Head of caudate nucleus (tissue), 42 donors: ENCODE results near the gene MFAP2.
"Not testable (repeated sequence)": the region's sequence is repeated elsewhere in the genome, so short reads cannot be mapped to it uniquely, and the experiment has no call there.

Experiments used
- DNase-seq, 42 donors: peaks; one replicate each; pipeline versions ENCODE4 v3.0.0 to v3.0.0-alpha.2; 2020 to 2021; ENCODE audit warnings: mixed read lengths in 7 of 42
- intact Hi-C: fragments of 100-400 bp; cut with DNase I; formaldehyde crosslinking; loops from one replicate; pipeline ENCODE4 v1.15.0; 2022

MFAP2 gene

DNA sequence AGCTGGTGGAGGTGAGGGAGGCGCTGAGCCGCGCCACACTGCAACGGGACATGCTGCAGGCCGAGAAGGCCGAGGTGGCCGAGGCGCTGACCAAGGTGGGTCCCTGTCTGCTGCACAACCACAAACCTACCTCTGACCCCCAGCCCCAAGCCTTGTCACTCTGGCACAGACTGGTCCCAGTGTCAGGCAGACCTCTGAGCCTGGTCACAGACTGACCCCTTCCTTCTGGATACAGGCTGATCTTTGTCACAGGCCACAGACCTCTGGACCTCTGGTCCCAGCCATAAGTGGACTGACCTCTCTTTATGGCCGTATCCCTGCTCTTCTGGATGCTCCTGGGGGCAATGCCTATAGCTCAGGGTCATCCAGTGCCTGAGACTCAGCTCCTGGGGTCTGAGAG, 34.9 kb downstream of the MFAP2 start:
- intact Hi-C loops, DNase-seq: not testable (repeated sequence)

DNA sequence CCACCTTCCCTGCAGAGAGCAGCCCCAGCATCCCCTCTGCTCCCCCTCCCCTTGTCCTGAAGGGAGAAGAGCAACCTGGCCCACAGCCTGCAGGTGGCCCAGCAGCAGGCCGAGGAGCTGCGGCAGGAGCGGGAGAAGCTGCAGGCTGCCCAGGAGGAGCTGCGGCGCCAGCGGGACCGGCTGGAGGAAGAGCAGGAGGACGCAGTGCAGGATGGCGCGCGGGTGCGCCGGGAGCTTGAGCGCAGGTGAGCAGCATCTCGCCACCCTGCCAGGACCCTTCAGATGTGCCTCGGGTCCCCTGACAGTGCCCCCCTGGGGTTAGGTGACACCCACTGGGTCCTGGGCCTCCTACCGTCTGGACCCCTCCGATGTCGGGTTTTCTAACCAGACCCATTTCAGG, 36.4 kb downstream of the MFAP2 start:
- intact Hi-C loops: no loop called here
- no peak for DNase-seq

DNA sequence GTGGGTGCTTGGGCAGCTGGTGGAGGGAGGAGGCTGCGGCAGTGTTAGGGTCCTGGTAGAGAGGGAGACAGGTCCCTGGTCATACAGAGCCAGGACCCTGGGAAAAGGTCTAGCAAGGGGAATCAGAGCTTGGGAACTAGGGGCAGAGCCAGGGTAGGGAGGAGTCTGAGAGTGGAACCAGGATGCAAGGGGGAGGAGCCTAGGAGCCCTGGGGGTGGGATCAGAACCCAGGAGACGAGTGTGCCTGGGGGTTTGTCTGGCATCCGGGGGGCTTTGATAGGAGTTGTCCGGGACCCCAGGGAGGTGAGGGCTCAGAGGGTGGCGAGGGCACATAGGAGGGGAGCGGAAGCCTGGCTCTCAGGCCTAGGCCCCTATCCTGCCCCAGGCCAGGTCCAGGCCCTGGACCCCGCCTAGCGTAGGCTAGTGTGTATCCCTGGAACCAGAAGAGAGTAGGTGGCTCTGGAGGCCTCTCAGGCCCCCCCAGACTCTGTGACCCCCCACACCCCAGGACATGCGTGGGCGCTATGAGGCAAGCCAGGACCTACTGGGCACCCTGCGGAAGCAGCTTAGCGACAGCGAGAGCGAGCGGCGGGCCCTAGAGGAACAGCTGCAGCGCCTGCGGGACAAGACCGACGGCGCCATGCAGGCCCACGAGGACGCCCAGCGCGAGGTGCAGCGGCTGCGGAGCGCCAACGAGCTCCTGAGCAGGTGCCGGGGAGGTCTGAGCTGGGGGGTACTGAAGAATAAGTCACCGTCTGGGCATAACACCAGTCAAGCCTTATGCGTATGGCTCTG, 40.8 kb downstream of the MFAP2 start:
- intact Hi-C loops, DNase-seq: not testable (repeated sequence)

DNA sequence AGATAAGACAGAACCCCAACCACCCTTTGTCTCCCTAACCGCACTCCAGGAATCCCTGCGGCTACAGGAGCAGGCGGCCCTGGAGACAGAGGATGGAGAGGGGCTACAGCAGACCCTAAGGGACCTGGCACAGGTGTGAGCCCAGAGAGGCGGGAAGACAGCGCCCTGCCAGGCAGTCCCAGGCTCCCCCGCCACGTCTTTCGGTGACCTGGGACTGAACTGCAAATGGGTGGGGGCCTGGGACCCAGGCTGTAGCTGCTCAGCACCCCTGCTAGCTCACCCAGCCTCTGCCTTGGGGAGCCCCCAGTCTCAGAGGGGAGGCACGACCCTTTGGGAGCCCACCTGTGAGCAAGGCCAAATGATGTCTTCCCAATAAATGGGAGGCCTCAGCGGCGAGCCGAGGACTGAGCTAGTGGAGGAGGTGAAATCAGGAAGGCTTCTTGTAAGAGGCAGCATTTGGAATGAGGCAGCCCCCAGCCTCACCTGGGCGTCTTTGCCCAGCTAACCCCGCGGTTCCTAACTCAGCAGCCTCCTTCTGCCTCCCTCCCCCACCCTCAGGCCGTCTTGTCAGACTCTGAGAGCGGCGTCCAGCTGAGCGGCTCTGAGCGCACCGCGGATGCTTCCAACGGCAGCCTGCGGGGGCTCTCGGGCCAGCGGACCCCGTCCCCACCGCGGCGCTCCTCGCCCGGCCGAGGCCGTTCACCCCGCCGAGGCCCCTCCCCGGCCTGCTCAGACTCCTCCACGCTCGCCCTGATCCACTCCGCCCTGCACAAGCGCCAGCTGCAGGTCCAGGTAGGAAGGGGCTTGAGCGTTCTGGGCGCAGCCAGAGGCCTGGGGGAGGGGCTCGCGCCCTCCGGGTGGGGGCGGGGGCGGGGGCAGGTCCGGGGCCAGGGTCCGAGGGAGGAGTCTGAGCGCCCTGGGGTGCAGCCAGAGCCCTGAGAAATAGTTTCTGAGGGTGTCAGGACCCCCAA, 41.8 kb downstream of the MFAP2 start:
- intact Hi-C loops: no loop called here
- DNase-seq: no peak

DNA sequence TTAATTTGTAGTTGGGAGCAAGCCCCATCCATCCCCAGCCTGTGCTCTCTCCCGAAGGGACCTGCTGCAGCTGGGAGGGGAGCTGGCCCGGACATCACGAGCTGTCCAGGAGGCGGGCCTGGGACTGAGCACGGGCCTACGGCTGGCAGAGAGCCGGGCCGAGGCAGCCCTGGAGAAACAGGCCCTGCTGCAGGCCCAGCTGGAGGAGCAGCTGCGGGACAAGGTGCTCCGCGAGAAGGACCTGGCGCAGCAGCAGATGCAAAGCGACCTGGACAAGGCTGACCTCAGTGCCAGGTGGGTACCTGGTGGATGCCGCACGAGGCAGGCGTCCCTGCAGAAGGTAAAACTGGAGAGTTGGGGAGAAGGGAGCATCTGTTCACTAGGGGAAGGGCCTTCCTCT, 43.8 kb downstream of the MFAP2 start:
- intact Hi-C loops, DNase-seq: not testable (repeated sequence)

DNA sequence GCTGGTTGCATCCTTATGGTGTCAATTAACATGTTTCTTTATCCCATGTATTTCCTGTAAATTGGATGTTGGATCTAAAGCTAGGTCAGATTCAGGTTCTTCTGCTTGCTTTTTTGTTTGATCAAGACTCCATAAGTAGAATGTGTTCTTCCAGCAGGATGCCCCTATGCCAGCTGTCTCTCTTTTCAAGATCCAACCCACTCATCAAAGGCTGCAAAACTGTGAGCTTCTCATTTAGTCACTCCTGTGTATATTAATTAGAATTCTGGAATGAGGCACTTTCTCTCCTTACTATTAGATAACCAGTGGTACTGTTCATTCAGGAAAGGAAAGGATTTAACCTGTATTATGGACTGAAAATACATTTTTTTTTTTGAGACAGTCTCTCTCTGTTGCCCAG, 46.5 kb downstream of the MFAP2 start:
- peak in 10 of 42 donors; percentile 37 to 76 (median 60) for DNase-seq
- intact Hi-C loops: not testable (repeated sequence)

DNA sequence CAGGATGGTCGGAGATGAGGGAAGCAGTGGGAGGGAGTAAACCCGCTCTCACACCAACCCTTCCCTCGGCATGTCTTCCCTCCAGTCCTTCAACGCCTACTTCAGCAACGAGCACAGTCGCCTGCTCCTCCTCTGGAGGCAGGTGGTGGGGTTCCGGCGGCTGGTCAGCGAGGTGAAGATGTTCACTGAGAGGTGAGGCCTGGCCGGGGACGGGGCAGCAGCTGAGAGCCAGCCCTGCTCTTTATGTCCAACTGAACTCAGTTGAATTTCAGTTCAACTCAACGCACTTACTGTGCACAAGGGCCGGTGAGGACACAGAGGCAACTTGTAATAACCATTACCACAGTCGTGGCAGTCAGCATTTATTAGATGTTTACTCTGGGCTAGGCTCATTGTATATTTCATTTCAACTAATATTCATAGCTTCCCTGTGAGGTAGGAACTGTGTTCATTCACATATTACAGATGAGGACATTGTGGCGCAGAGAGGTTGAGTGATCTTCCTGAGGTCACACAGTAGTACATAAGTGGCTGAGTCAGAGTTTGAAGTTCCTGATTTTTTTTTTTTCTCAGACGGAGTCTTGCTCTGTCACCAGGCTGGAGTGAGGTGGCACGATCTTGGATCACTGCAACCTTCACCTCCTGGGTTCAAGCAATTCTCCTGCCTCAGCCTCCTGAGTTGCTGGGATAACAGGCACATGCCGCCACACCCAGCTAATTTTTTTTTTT, 49.0 kb downstream of the MFAP2 start:
- DNase-seq, intact Hi-C loops: not testable (repeated sequence)

DNA sequence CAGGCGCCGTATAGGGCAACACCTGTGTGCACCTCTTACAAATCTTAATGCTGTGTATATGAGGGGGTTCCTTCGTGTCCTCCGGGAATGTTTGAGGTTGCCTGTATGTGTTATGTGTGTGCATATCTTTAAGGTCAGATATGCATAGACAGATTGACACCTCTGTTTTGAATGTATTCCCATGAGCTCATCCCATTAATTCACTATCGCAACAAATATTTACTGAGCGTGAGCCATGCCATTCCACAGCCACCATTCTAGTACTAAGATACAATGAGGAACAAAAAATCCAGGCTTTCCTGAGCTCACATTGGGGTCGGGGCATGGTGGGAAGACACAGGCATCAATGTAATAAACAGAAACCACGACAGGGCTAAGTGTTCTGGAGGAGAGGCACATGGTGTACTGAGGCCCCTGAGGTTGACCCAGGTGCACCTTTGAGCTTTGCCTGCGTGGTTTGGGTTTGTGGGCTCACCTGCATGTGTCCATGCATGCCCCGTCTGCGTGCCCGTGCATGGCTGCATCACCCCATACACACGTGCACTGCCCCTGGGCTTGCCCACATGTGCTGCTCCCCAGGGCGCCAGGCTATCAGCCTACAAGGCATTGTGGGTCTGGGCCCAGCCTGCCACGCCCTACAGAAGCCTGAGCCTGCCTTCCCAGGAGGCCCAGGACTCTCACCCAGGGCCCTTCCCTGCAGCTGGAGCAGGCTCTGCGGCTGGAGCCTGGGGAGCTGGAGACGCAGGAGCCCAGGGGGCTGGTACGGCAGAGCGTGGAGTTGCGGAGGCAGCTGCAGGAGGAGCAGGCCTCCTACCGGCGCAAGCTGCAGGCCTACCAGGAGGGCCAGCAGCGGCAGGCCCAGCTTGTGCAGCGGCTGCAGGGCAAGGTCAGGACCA, 51.0 kb downstream of the MFAP2 start:
- intact Hi-C loops, DNase-seq: not testable (repeated sequence)

DNA sequence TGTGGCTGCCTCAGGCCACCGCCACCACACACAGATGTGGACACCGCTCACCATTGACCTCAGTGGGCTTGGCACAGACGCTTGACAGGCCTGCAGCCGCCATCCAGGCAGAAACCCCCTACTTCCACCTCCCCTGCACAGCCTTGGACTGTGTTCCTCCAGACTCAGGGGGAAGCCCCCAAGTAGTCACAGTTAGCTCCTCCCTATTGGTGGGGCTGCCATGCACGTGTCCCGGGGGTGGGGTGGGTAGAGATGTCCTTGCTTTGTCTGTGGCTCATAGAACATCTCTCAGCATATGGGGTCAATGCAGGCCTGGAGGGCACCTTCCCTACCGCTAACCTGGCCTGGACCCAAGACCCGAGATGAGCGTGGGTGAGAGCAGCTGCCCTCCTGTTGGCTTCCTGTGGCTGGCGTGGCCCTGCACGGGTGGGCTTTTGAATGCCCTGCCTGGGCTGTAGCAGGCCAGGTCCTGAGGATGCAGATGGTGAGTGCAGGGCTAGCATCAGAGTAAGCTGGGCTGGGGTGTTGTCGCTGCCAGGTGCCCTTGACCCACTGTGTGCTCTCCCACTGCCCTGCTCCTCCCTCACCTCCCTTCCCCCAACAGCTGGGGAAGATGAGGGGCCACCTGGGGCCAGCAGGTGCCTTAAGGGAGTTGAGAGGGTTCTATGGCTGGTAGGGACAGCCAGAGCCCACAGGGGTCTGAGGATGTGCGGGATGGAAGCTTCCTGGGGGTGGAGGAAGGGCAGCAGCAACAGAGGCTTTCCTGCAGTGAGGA, 52.5 kb downstream of the MFAP2 start:
- DNase-seq: no peak
- intact Hi-C loops: no loop called here

DNA sequence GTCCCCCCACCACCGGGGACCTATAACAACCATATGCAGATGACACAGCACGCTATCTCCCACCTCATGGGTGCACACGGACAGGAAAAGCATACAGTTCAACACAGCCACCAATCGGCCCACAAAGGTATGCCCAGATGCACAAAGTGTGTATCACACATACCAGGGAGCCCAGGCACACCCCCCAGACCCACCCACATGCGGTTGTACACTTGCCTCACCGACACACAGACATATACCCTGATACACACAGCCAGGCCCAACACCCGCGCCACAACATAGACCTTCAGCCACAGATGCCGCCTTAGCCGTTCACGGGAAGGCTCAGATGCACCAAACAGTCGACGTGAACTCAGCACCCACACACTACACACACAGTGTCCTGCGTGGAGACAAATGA, 53.2 kb downstream of the MFAP2 start:
- intact Hi-C loops: no loop called here
- DNase-seq: no peak

DNA sequence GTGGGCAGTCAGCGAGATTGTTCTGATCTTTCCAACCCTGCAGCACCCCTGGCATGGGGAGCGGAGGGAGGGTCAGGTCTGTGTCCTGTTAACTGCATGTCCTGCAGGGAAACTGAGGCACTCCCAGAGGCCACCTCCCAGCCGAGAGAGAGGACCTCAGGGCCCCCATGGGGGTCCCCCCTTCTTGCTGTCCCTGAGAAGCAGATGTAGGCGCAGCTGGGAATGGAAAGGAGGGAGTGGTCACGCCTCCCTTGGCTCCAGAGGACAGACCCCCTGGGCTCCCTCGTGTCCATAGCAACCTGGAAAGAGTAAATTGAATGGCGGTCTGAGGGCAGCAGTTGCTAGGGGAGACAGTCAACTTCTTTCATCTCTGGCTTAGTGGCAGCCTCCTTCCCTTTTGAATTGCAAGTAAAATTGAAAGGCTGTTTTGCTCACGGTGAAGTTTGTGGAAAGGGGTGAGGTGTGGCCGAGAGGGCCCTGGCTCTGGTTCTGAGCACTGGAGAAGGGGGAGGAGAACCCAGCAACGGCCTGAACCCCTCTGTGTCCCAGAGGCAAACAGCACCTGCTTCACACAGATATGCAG, 53.8 kb downstream of the MFAP2 start:
- DNase-seq: peak in 13 of 42 donors; percentile 17 to 67 (median 56)
- intact Hi-C loops: no loop called here

DNA sequence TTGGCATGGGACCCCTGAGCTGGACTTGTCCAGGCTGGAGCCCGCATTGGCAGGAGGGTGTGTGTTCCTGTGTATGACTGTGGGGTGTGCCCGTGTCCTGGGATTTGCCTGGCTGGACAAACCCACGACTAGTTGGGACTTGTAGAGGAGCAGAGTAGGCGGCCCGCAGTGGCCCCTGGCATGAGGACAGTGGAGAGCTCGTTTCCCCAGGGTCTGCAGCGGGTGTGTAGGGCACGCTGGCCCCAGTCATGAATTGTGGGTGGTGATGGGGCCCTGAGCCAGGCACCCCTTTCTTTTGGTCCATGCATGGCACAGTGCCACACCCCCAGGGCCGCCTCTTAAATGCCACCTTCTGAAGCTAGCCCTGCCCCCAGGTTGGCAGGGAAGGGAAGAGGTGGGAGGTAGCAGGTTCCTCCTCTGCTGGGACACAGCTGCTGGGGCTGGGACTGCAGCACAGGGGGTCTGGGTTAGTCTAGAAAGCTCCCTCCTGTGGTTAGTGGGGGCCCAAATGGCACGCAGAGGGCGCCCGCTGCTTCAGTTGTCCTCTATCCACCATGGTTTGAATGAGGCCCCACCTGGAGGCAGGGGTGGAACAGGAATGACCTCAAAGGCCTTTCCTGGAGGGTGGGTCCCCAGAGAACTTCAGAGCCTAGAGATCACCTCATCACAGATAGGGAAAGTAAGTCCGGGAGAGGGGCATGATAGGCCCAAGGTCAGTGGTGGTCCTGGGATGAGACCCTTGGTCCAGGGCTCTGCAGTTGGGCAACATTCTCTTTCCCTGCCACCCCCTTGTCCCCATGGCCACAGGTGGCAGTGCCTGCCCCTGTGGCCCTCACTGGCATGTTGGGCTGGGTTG, 54.6 kb downstream of the MFAP2 start:
- DNase-seq: peak in 2 of 42 donors; percentile 22 to 59

DNA sequence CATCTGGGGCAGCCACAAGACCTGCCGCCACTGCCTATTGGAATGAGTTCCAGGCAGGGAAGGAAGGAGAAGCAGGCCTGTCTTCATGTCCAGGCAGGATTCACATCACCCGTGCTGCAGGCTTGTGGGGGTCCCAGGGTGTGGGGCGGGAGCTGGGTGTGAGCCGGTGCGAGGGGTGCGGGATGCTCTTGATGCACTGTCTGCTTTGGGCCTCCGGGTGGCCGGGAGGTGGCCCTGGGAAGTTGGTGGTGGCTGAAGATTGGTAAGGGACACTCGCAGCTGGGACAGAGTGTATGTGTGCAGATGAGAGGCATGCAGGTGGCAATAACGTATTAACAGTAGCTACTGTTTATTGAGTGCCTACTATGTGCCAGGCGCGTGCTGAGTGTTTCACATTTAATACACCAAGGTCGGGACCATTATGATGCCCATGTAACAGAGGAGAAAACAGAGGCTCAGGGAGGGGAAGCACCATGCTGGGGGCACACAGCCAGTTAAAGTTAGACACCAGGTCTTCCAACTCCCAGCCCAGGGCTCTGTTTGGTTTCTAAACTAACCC, 55.4 kb downstream of the MFAP2 start:
- DNase-seq: no peak
- intact Hi-C loops: no loop called here

More for the DNA sequence above, 54.6 kb downstream of the MFAP2 start:
- intact Hi-C loops: no loop called here
